ENCODE data around the gene CFAP54.

GRCh38 chr12:96872961-96873360, 383.6 kb downstream of the CFAP54 start:
- no peak for TF ChIP-seq POLR2A (IDR thresholded peaks at IDR 0.05; ENCODE audit: low read depth, low read length)
- no peak for TF ChIP-seq TAF1 (IDR thresholded peaks at IDR 0.05; ENCODE audit: borderline replicate concordance, low read depth, low read length)
- no peak for TF ChIP-seq POLR2AphosphoS5 (IDR thresholded peaks at IDR 0.05; ENCODE audit: low read depth, low read length)
